Lung (tissue), 12 donors: ENCODE measurements around the gene PAXX. TPM values are rescaled to one million over a fixed set of nuclear protein-coding genes. Genes with fewer than 3 reads are reported as not detected.

Experiments
- ATAC-seq: fragments of 200-7000 bp; cut with Tn5 transposase; one replicate; pipeline ENCODE4 v1.9.1; 2020; ENCODE audit warnings: moderate number of reproducible peaks; ENCODE audit not compliant: insufficient read depth, low FRiP score
- DNase-seq, 3 donors: peaks; one replicate each; pipeline ENCODE4 v3.0.0-alpha.2; 2013 to 2017
- H3K27ac ChIP-seq, 2 donors: one replicate each; pipeline ENCODE4 v1.5.1; 2013; ENCODE audit warnings: mild to moderate bottlenecking in 2 of 2, moderate library complexity in 2 of 2, control low read depth in 1 of 2, inconsistent platforms in 1 of 2, low read depth in 1 of 2, low read length in 1 of 2
- H3K27me3 ChIP-seq, 3 donors: one replicate each; pipeline ENCODE4 v1.5.1; 2013; ENCODE audit warnings: low read length in 2 of 3; ENCODE audit not compliant: control insufficient read depth in 3 of 3, insufficient read depth in 3 of 3
- H3K36me3 ChIP-seq, 4 donors: one replicate each; pipeline ENCODE4 v1.5.1; 2013; ENCODE audit warnings: low read length in 4 of 4, mild to moderate bottlenecking in 1 of 4, moderate library complexity in 1 of 4; ENCODE audit not compliant: control insufficient read depth in 4 of 4, insufficient read depth in 4 of 4
- H3K4me1 ChIP-seq, 5 donors: one replicate each; pipeline ENCODE4 v1.5.1; 2013; ENCODE audit warnings: low read length in 5 of 5, mild to moderate bottlenecking in 2 of 5, moderate library complexity in 1 of 5; ENCODE audit not compliant: control insufficient read depth in 5 of 5, insufficient read depth in 5 of 5
- H3K4me3 ChIP-seq: one replicate; pipeline ENCODE4 v1.5.1; 2013; ENCODE audit warnings: mild to moderate bottlenecking, control low read depth, moderate library complexity
- H3K9ac ChIP-seq, 2 donors: one replicate each; pipeline ENCODE4 v1.5.1; 2013; ENCODE audit warnings: low read length in 2 of 2, control low read depth in 1 of 2; ENCODE audit not compliant: insufficient read depth in 1 of 2
- H3K9me3 ChIP-seq, 4 donors: one replicate each; pipeline ENCODE4 v1.5.1; 2013; ENCODE audit warnings: low read length in 3 of 4, mild to moderate bottlenecking in 1 of 4, moderate library complexity in 1 of 4; ENCODE audit not compliant: control insufficient read depth in 4 of 4, insufficient read depth in 3 of 4
- WGBS, 2 donors: extraction: QIAGEN DNeasy Blood & Tissue Kit; methylation state at CpG; one replicate each; pipeline ENCODE4 v1.1.7; 2013; 5-methylcytosine and 5-hydroxymethylcytosine counted together
- polyA plus RNA-seq, 2 donors: library from polyadenylated mRNA; stranded (reverse); fragments of 200-250 nt; gene quantifications; one replicate each; pipeline ENCODE4 v1.2.1, GENCODE V29; 2013
- total RNA-seq, 2 donors: library from RNA; depleted of rRNA in 1 of 2; stranded (reverse); fragments of >200 nt in 1 of 2; gene quantifications; one replicate each; pipeline ENCODE4 v1.2.1, GENCODE V29; 2014 to 2021
- TF ChIP-seq, protein P1 (sequence below): IDR thresholded peaks from 2 replicates; pipeline ENCODE4 v1.5.1; 2012; ENCODE audit warnings: mild to moderate bottlenecking; ENCODE audit errors: control extremely low read depth, extremely low read depth
- donor health status: control.
- donor health status: control.
- donor health status: Bipolar disorder and iron deficiency.
- donor health status: healthy.
- donor health status: DM: yes; HTN: yes; CAD: no.

Gene PAXX
- total and polyA plus RNA-seq, 4 donors = 16.6 to 172 (median 59.4) TPM

GRCh38 chr9:136968333-136969127, 23.7 kb upstream of the PAXX start:
- Histone ChIP-seq H3K27me3 (no peaks in the 10 kb centered on the region), H3K4me3 (no peak overlapping the region), H3K27ac (no peak overlapping the region), H3K9ac (no peak overlapping the region), H3K9me3 (no peaks in the 10 kb centered on the region), H3K4me1 (peaks cover 0 to 18% (median 5%) of the 10 kb centered on the region in 5 donors), H3K36me3 (no peaks in the 10 kb centered on the region)
- WGBS, 2 donors = 79 to 88% methylated on average over 17 of the region's 17 CpGs
- no peak for DNase-seq
- ATAC-seq = no peak
- TF ChIP-seq, protein P1, sequence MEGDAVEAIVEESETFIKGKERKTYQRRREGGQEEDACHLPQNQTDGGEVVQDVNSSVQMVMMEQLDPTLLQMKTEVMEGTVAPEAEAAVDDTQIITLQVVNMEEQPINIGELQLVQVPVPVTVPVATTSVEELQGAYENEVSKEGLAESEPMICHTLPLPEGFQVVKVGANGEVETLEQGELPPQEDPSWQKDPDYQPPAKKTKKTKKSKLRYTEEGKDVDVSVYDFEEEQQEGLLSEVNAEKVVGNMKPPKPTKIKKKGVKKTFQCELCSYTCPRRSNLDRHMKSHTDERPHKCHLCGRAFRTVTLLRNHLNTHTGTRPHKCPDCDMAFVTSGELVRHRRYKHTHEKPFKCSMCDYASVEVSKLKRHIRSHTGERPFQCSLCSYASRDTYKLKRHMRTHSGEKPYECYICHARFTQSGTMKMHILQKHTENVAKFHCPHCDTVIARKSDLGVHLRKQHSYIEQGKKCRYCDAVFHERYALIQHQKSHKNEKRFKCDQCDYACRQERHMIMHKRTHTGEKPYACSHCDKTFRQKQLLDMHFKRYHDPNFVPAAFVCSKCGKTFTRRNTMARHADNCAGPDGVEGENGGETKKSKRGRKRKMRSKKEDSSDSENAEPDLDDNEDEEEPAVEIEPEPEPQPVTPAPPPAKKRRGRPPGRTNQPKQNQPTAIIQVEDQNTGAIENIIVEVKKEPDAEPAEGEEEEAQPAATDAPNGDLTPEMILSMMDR = no peak

GRCh38 chr9:136969150-136969549, 23.1 kb upstream of the PAXX start:
- Histone ChIP-seq H3K9me3 (no peaks in the 10 kb centered on the region), H3K9ac (no peak overlapping the region), H3K4me1 (peaks cover 0 to 18% (median 5%) of the 10 kb centered on the region in 5 donors), H3K36me3 (no peaks in the 10 kb centered on the region), H3K27me3 (no peaks in the 10 kb centered on the region), H3K27ac (no peak overlapping the region), H3K4me3 (no peak overlapping the region)
- DNase-seq = peak in 1 of 3 donors; percentile 49
- no peak for ATAC-seq
- TF ChIP-seq, protein P1 = no peak
- 78 to 94% methylated on average over 17 of the region's 17 CpGs for WGBS, 2 donors

GRCh38 chr9:136969774-136970173, 22.4 kb upstream of the PAXX start:
- Histone ChIP-seq H3K4me3 (no peak overlapping the region), H3K27me3 (no peaks in the 10 kb centered on the region), H3K27ac (no peak overlapping the region), H3K9me3 (no peaks in the 10 kb centered on the region), H3K9ac (no peak overlapping the region), H3K36me3 (no peaks in the 10 kb centered on the region), H3K4me1 (peaks cover 0 to 18% (median 3%) of the 10 kb centered on the region in 5 donors)
- WGBS, 2 donors = 74 to 83% methylated on average over 5 of the region's 5 CpGs
- DNase-seq (no peak), ATAC-seq (no peak)
- TF ChIP-seq, protein P1 = no peak
